ENCODE measurements around the gene LCP1. TPM values are rescaled to one million over a fixed set of nuclear protein-coding genes. Genes with fewer than 3 reads are reported as not detected.

LCP1 gene
- total RNA-seq, 4 donors from 2014 or later, result 17.3 to 34.8 (median 24.7) TPM

GRCh38 chr13:46124531-46124966, 57.4 kb downstream of the LCP1 start:
- no peaks in the 10 kb centered on the region for H3K4me1 ChIP-seq
- no peaks in the 10 kb centered on the region for H3K36me3 ChIP-seq
- no peak for DNase-seq
- TF ChIP-seq, protein P1, sequence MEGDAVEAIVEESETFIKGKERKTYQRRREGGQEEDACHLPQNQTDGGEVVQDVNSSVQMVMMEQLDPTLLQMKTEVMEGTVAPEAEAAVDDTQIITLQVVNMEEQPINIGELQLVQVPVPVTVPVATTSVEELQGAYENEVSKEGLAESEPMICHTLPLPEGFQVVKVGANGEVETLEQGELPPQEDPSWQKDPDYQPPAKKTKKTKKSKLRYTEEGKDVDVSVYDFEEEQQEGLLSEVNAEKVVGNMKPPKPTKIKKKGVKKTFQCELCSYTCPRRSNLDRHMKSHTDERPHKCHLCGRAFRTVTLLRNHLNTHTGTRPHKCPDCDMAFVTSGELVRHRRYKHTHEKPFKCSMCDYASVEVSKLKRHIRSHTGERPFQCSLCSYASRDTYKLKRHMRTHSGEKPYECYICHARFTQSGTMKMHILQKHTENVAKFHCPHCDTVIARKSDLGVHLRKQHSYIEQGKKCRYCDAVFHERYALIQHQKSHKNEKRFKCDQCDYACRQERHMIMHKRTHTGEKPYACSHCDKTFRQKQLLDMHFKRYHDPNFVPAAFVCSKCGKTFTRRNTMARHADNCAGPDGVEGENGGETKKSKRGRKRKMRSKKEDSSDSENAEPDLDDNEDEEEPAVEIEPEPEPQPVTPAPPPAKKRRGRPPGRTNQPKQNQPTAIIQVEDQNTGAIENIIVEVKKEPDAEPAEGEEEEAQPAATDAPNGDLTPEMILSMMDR (IDR thresholded peaks at IDR 0.05), result no peak
- TF ChIP-seq POLR2A (IDR thresholded peaks at IDR 0.05), result no peak
- H3K4me3 ChIP-seq, result no peak overlapping the region
- no peak overlapping the region for H3K27ac ChIP-seq
- no peaks in the 10 kb centered on the region for H3K9me3 ChIP-seq
- intact Hi-C loops (cut with DNase I; ENCODE audit: low total_unique reads), result no loop called here
- H3K27me3 ChIP-seq, result no peaks in the 10 kb centered on the region

DNA sequence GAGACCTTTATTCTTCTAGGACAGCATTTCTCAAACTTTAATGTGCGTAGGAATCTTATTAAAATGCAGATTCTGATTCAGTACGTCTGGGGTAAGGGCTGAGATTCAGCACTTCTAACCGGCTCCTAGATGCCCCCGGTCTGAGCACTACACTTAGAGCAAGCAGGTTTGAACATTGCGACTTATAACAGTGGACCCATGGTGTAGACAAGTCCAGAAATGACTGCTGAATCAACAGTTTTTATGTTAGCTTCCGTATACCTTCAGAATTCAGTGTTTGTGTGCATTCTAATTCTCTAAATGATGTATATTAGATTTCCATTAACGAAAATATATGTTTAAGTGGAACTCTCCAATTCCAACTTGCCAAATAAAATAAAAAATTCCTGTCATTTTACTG, 59.7 kb downstream of the LCP1 start:
- TF ChIP-seq, protein P1 (IDR thresholded peaks at IDR 0.05), result no peak
- TF ChIP-seq POLR2A (IDR thresholded peaks at IDR 0.05), result no peak
- no peak overlapping the region for H3K27ac ChIP-seq
- H3K4me1 ChIP-seq, result no peaks in the 10 kb centered on the region
- no peak for DNase-seq
- H3K9me3 ChIP-seq, result no peaks in the 10 kb centered on the region
- H3K27me3 ChIP-seq, result no peaks in the 10 kb centered on the region
- H3K4me3 ChIP-seq, result no peak overlapping the region
- intact Hi-C loops (cut with DNase I; ENCODE audit: low total_unique reads), result no loop called here
- H3K36me3 ChIP-seq, result no peaks in the 10 kb centered on the region

- intact Hi-C loops (cut with DNase I; ENCODE audit: low total_unique reads), result no loop called here
- Histone ChIP-seq H3K27me3 (no peaks in the 10 kb centered on the region), H3K9me3 (no peaks in the 10 kb centered on the region), H3K27ac (no peak overlapping the region), H3K4me3 (no peak overlapping the region), H3K36me3 (no peaks in the 10 kb centered on the region), H3K4me1 (no peaks in the 10 kb centered on the region)
- no peak for DNase-seq
- TF ChIP-seq POLR2A (IDR thresholded peaks at IDR 0.05), result no peak
- TF ChIP-seq, protein P1 (IDR thresholded peaks at IDR 0.05), result no peak
Observed at GRCh38 chr13:46121597-46122163, 60.3 kb downstream of the LCP1 start.

DNA sequence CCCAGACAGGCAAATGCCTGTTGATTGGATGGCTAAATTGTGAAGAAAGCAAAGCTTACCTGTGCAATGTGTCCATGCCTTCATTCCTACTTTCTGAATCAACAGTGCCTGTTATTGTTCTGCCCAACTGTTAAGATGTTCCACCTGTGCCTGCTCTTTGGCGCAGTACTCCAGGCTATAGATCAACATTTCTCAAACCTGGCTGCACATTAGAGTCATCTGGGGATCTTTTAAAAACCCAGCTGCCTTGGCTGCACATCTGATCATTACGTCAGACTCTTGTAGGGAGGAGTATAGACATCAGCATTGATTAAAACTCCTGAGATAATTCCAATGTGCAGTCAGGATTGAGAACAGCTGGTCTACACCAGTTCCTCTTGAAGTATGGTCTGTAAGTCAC, 60.9 kb downstream of the LCP1 start:
- Histone ChIP-seq H3K36me3 (no peaks in the 10 kb centered on the region), H3K4me1 (no peaks in the 10 kb centered on the region), H3K27ac (no peak overlapping the region), H3K9me3 (no peaks in the 10 kb centered on the region), H3K27me3 (no peaks in the 10 kb centered on the region), H3K4me3 (no peak overlapping the region)
- intact Hi-C loops (cut with DNase I; ENCODE audit: low total_unique reads), result no loop called here
- no peak for DNase-seq
- TF ChIP-seq POLR2A (IDR thresholded peaks at IDR 0.05), result no peak

DNA sequence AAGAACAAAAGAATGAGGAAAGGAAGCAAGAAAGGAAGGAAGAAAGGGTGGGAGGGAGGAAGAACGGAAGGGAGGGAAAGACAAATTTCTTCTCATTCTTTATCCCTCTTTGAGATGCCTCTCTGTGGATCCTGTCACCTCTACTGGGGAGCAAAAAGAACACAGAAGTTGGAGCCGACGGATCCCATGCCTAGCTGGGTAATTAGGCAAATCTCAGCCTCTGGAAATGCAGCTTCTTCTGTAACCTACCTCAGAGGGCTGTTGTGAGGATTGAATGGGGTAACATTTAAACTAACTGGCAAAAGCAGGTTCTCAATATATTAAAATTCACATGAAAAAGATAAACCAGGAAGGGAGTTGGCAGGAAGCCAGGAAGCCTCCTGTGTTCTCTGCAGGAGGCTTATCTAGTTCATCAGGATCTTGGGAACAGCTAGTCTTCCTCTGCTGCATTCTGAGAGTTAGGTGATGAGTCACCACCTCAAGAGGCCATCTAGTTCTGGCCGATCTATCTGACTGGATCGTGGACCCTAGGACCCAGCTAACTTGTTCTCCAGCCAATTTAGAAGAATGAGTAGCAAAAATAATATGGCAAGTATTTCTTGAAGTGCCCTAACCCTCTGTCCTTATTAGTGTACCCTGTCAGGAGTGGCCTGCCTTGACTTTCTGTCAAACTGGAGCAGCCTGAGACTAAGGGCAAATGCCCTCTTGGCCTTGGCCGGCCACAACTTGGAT, 61.9 kb downstream of the LCP1 start:
- Histone ChIP-seq H3K27me3 (no peaks in the 10 kb centered on the region), H3K4me3 (no peak overlapping the region), H3K4me1 (no peaks in the 10 kb centered on the region), H3K36me3 (no peaks in the 10 kb centered on the region), H3K9me3 (no peaks in the 10 kb centered on the region), H3K27ac (no peak overlapping the region)
- peak in 1 of 2 donors; percentile 25 for DNase-seq
- TF ChIP-seq POLR2A (IDR thresholded peaks at IDR 0.05), result no peak
- TF ChIP-seq, protein P1 (IDR thresholded peaks at IDR 0.05), result no peak
- intact Hi-C loops (cut with DNase I; ENCODE audit: low total_unique reads), result no loop called here

All from uterus (tissue), 4 donors.